ENCODE data around the gene MAPKBP1.

DNA sequence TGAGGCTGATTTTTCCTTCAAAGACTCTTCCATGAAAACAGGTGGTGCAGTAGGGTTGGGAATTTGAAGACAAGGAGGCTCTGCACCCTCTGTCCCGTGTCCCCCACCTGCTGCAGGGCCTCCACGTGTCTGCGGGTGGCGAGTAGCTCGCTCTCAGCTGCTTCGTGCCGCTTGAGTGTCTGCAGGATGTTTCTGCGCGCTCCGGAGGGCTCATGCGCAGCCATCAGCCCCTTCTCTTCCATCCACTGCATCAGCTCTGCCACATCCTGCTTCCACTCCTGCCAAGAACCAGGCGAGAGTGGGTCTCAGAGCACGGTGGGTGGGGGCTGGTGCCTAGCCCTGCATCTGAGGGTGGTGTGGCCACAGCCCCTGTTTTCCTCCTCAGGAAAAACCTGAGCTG, 101.7 kb downstream of the MAPKBP1 start:
- TF ChIP-seq, protein P1, sequence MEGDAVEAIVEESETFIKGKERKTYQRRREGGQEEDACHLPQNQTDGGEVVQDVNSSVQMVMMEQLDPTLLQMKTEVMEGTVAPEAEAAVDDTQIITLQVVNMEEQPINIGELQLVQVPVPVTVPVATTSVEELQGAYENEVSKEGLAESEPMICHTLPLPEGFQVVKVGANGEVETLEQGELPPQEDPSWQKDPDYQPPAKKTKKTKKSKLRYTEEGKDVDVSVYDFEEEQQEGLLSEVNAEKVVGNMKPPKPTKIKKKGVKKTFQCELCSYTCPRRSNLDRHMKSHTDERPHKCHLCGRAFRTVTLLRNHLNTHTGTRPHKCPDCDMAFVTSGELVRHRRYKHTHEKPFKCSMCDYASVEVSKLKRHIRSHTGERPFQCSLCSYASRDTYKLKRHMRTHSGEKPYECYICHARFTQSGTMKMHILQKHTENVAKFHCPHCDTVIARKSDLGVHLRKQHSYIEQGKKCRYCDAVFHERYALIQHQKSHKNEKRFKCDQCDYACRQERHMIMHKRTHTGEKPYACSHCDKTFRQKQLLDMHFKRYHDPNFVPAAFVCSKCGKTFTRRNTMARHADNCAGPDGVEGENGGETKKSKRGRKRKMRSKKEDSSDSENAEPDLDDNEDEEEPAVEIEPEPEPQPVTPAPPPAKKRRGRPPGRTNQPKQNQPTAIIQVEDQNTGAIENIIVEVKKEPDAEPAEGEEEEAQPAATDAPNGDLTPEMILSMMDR (IDR thresholded peaks at IDR 0.05): no peak
- TF ChIP-seq POLR2A (IDR thresholded peaks at IDR 0.05): no peak
